ENCODE results near the gene AFTPH.

GRCh38 chr2:64631771-64632170, 107.6 kb downstream of the AFTPH start:
- TF ChIP-seq CTCF (IDR thresholded peaks at IDR 0.05) (no peak), TCF7L2 (IDR thresholded peaks at IDR 0.05; ENCODE audit: low read depth, low read length) (no peak), POLR2AphosphoS5 (IDR thresholded peaks at IDR 0.05; ENCODE audit: low read depth, low read length) (no peak), SIN3A (IDR thresholded peaks at IDR 0.05; ENCODE audit: borderline replicate concordance, insufficient read depth, low read depth, low read length) (no peak), REST (IDR thresholded peaks at IDR 0.05; ENCODE audit: insufficient read depth in 1 of 2, low read depth in 2 of 2, low read length in 1 of 2) (no peak)
